Measurements from ENCODE around the gene NR2F6. TPM values are rescaled to one million over a fixed set of nuclear protein-coding genes. Genes with fewer than 3 reads are reported as not detected.

NR2F6 gene
- total and polyA plus RNA-seq, 2 of the 4 experiments (the other 2 are of a cell fraction), result 8.4 to 20.5 TPM

- Histone ChIP-seq H2BK15ac (ENCODE audit: low read depth, low read length) (no peak overlapping the region), H2AFZ (replicated peaks; ENCODE audit: low read length, poor library complexity) (no peak overlapping the region), H2AK5ac (ENCODE audit: low read depth, low read length) (no peak overlapping the region), H3K14ac (replicated peaks; ENCODE audit: low read depth, low read length) (no peak overlapping the region), H4K20me1 (ENCODE audit: insufficient read depth, low read length) (peaks cover 18% of the 10 kb centered on the region), H2AK9ac (replicated peaks; ENCODE audit: low read depth, low read length, poor library complexity) (no peak overlapping the region), H2BK5ac (ENCODE audit: low read depth, low read length, poor library complexity, severe bottlenecking) (no peak overlapping the region), H3K27me3 (ENCODE audit: control insufficient read depth, insufficient read depth, low read length) (no peaks in the 10 kb centered on the region), H3K4me2 (ENCODE audit: low read depth, low read length) (no peak overlapping the region), H4K5ac (ENCODE audit: low read depth, low read length) (no peak overlapping the region), H3K9me3 (ENCODE audit: control insufficient read depth, insufficient read depth, low read length) (no peaks in the 10 kb centered on the region), H3K4ac (ENCODE audit: low read depth, low read length) (no peak overlapping the region), H4K8ac (ENCODE audit: low read depth in 2 of 2, low read length in 2 of 2) (no peak overlapping the region), H3K9me1 (ENCODE audit: insufficient read depth, low read length) (peaks cover 11% of the 10 kb centered on the region), H3K27ac (ENCODE audit: insufficient read depth, low read length) (no peak overlapping the region), H2BK120ac (ENCODE audit: low read depth, low read length) (no peak overlapping the region), H3K4me3 (ENCODE audit: insufficient read depth, low read depth, low read length) (no peak overlapping the region), H3K9ac (ENCODE audit: low read depth, low read length) (no peak overlapping the region), H3K4me1 (ENCODE audit: control insufficient read depth, insufficient read depth, low read length) (no peaks in the 10 kb centered on the region), H3K23ac (ENCODE audit: low read depth, low read length) (no peak overlapping the region), H3K79me1 (ENCODE audit: low read depth in 1 of 2, low read length in 2 of 2) (peaks cover 6 to 28% of the 10 kb centered on the region in 2 experiments; a peak in 3 of 4 replicates), H4K91ac (ENCODE audit: insufficient read depth, low read depth, low read length) (no peak overlapping the region), H2BK20ac (ENCODE audit: low read depth, low read length) (no peak overlapping the region), H3K36me3 (ENCODE audit: control insufficient read depth, insufficient read depth, low read length) (peaks cover 75% of the 10 kb centered on the region), H3K56ac (ENCODE audit: extremely low read depth, insufficient read depth, low read length) (no peak overlapping the region), H3K18ac (ENCODE audit: low read depth, low read length) (no peak overlapping the region)
- DNase-seq (no peak), ATAC-seq (ENCODE audit: low read depth) (no peak)
- WGBS, 2 experiments (ENCODE audit: extremely low coverage in 2 of 2, insufficient read length in 1 of 2), result 96% methylated on average over 3 of the region's 25 CpGs; no CpG with 5 or more reads in 1 of the 2 experiments
- POLR2A ChIA-PET (ENCODE audit: unreplicated experiment), result interaction anchor here (0.5 kb wide), 1 partner anchor 130 kb away, joined by 3 read pairs; no protein-coding TSS in a partner anchor
- CTCF ChIA-PET, result no interaction called here
- in situ Hi-C loops (cut with MboI; ENCODE audit: low sequenced_read_pairs) (loop anchor here (10.0 kb wide), 1 partner anchor 78 kb away; the partner anchor contains the start of gene ANKLE1), dilution Hi-C loops (cut with HindIII; ENCODE audit: low sequenced_read_pairs, unreplicated experiment) (no loop called here), intact Hi-C loops (cut with micrococcal nuclease) (no loop called here)
- no TSS peak for BruUV-seq (replicated peaks)
- TF ChIP-seq RAD21 (IDR thresholded peaks at IDR 0.05; ENCODE audit: low read length) (no peak), ELK1 (IDR thresholded peaks at IDR 0.05; ENCODE audit: borderline replicate concordance, low read depth, low read length) (no peak), POLR2A (IDR thresholded peaks at IDR 0.05; ENCODE audit: low read depth, low read length) (no peak), RCOR1 (IDR thresholded peaks at IDR 0.05; ENCODE audit: insufficient replicate concordance, low read length) (no peak), SMC3 (IDR thresholded peaks at IDR 0.05; ENCODE audit: low read depth, low read length) (no peak), CHD1 (IDR thresholded peaks at IDR 0.05; ENCODE audit: low read depth, low read length) (no peak), MXI1 (IDR thresholded peaks at IDR 0.05; ENCODE audit: borderline replicate concordance, low read depth, low read length) (no peak), BHLHE40 (IDR thresholded peaks at IDR 0.05; ENCODE audit: low read depth, low read length) (no peak)
Observed at GRCh38 chr19:17206736-17207581, 38.8 kb downstream of the NR2F6 start.

Measured in IMR-90 (cell line).